H1 (cell line): ENCODE results near the gene GTF2F2.

Source experiments
- CBX5 ChIP-seq: fragments of 300-800, 300-1000 bp; sonication (generic); IDR thresholded peaks from 2 replicates; pipeline ENCODE4 v1.7.1; 2016; ENCODE audit warnings: antibody characterized with exemption, low read length, low read depth
- EP300 ChIP-seq, 2 experiments: IDR thresholded peaks; 1 replicate in 1 of 2; 2 replicates in 1 of 2; pipeline ENCODE4 v1.6.1; 2011 to 2012; ENCODE audit warnings: low read depth in 2 of 2, low read length in 2 of 2, mild to moderate bottlenecking in 2 of 2, borderline replicate concordance in 1 of 2, inconsistent platforms in 1 of 2, moderate library complexity in 1 of 2
- GABPA ChIP-seq: IDR thresholded peaks from 2 replicates; pipeline ENCODE4 v1.6.1; 2011; ENCODE audit warnings: mild to moderate bottlenecking, low read length, moderate library complexity, borderline replicate concordance; ENCODE audit not compliant: insufficient read depth
- MAX ChIP-seq: IDR thresholded peaks from 2 replicates; pipeline ENCODE4 v1.6.1; 2012; ENCODE audit warnings: inconsistent platforms
- POLR2A ChIP-seq, 2 experiments: IDR thresholded peaks; 1 replicate in 1 of 2; 2 replicates in 1 of 2; pipeline ENCODE4 v1.6.1; 2011; ENCODE audit warnings: low read depth in 2 of 2, low read length in 2 of 2, mild to moderate bottlenecking in 2 of 2; ENCODE audit errors: control extremely low read depth in 1 of 2
- POLR2AphosphoS5 ChIP-seq: IDR thresholded peaks from 2 replicates; pipeline ENCODE4 v1.6.1; 2011; ENCODE audit warnings: low read depth, low read length
- SAP30 ChIP-seq: fragments of 300-600 bp; sonication (generic); IDR thresholded peaks from 2 replicates; pipeline ENCODE4 v1.7.1; 2012; ENCODE audit warnings: low read length, moderate library complexity, mild to moderate bottlenecking, inconsistent platforms; ENCODE audit not compliant: insufficient read depth, insufficient replicate concordance
- SIN3A ChIP-seq, 2 experiments: IDR thresholded peaks in 1 of 2; conservative IDR thresholded peaks in 1 of 2; 2 replicates each; pipeline ENCODE4 v1.6.1; 2011 to 2012; ENCODE audit warnings: low read length in 2 of 2, improper control_type of control experiment in 1 of 2, low read depth in 1 of 2, mild to moderate bottlenecking in 1 of 2
- SIX5 ChIP-seq: IDR thresholded peaks from 2 replicates; pipeline ENCODE4 v1.6.1; 2011; ENCODE audit warnings: mild to moderate bottlenecking, low read depth, low read length
- ZNF274 ChIP-seq: IDR thresholded peaks from 2 replicates; pipeline ENCODE4 v1.7.0; 2012; ENCODE audit warnings: low read length, borderline replicate concordance; ENCODE audit errors: extremely low read depth
- TF ChIP-seq, protein P1 (sequence below): IDR thresholded peaks from 2 replicates; pipeline ENCODE4 v1.6.1; 2012; ENCODE audit warnings: low read length, inconsistent platforms

DNA sequence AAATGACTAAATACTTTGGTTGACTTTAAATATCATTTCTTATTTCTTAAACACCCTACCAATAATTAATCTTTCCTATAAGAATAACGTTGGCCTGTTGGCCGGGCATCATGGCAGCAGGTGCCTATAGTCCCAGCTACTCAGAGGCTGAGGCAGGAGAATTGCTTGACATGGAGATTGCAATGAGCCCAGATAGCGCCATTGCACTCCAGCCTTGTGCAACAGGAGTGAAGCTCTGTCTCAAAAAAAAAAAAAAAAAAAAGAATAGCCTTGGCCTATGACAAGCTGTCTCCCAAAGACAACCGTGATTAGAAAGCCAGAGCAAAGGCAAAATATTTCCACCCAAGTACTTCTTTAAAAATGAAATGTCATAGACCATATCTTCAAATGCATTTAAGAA lies 105.1 kb downstream of the GTF2F2 start:
- TF ChIP-seq SIX5, result no peak
- TF ChIP-seq SAP30, result no peak
- TF ChIP-seq, protein P1, sequence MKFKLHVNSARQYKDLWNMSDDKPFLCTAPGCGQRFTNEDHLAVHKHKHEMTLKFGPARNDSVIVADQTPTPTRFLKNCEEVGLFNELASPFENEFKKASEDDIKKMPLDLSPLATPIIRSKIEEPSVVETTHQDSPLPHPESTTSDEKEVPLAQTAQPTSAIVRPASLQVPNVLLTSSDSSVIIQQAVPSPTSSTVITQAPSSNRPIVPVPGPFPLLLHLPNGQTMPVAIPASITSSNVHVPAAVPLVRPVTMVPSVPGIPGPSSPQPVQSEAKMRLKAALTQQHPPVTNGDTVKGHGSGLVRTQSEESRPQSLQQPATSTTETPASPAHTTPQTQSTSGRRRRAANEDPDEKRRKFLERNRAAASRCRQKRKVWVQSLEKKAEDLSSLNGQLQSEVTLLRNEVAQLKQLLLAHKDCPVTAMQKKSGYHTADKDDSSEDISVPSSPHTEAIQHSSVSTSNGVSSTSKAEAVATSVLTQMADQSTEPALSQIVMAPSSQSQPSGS, result no peak
- TF ChIP-seq POLR2AphosphoS5, result no peak
- TF ChIP-seq ZNF274, result no peak
- no peak for TF ChIP-seq POLR2A (IDR thresholded peaks at IDR 0.05; ENCODE audit: control extremely low read depth in 1 of 2, low read depth in 2 of 2, low read length in 2 of 2)
- no peak for TF ChIP-seq CBX5
- no peak for TF ChIP-seq EP300 (IDR thresholded peaks at IDR 0.05; ENCODE audit: borderline replicate concordance in 1 of 2, low read depth in 2 of 2, low read length in 2 of 2)
- no peak for TF ChIP-seq SIN3A (conservative IDR thresholded peaks at IDR 0.05 in 1 of 2, IDR thresholded peaks at IDR 0.05 in 1 of 2; ENCODE audit: low read depth in 1 of 2, low read length in 2 of 2)
- no peak for TF ChIP-seq GABPA
- no peak for TF ChIP-seq MAX
